GM12872 (cell line): Measurements from ENCODE around the gene ZFHX2.

Experiments used
- TF ChIP-seq, protein P1 (sequence below): IDR thresholded peaks from 3 replicates; pipeline ENCODE4 v1.5.1; 2011; ENCODE audit warnings: low read depth, mild to moderate bottlenecking, low read length, moderate library complexity; ENCODE audit not compliant: insufficient read depth

Gene ZFHX2

DNA sequence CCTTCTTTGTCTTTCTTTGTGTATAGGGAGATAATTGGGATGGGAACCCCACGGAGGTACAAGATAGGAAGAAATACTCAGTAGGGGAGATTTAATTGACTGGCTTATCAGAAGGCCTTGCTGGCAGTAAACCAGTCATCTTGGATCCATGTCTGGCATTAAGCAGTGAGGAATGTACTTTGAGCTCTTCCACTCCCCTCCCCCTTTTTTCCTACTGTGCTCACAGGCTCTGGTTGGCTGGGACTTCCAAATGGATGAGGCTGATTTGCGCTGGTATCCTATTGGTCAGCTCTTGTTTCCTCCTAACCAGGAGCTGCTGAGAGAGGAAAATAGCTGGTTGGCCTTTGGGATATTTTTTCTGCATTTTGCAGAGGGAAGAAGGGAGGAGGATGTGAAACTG is 57.3 kb downstream of the ZFHX2 start:
- TF ChIP-seq, protein P1, sequence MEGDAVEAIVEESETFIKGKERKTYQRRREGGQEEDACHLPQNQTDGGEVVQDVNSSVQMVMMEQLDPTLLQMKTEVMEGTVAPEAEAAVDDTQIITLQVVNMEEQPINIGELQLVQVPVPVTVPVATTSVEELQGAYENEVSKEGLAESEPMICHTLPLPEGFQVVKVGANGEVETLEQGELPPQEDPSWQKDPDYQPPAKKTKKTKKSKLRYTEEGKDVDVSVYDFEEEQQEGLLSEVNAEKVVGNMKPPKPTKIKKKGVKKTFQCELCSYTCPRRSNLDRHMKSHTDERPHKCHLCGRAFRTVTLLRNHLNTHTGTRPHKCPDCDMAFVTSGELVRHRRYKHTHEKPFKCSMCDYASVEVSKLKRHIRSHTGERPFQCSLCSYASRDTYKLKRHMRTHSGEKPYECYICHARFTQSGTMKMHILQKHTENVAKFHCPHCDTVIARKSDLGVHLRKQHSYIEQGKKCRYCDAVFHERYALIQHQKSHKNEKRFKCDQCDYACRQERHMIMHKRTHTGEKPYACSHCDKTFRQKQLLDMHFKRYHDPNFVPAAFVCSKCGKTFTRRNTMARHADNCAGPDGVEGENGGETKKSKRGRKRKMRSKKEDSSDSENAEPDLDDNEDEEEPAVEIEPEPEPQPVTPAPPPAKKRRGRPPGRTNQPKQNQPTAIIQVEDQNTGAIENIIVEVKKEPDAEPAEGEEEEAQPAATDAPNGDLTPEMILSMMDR: no peak

DNA sequence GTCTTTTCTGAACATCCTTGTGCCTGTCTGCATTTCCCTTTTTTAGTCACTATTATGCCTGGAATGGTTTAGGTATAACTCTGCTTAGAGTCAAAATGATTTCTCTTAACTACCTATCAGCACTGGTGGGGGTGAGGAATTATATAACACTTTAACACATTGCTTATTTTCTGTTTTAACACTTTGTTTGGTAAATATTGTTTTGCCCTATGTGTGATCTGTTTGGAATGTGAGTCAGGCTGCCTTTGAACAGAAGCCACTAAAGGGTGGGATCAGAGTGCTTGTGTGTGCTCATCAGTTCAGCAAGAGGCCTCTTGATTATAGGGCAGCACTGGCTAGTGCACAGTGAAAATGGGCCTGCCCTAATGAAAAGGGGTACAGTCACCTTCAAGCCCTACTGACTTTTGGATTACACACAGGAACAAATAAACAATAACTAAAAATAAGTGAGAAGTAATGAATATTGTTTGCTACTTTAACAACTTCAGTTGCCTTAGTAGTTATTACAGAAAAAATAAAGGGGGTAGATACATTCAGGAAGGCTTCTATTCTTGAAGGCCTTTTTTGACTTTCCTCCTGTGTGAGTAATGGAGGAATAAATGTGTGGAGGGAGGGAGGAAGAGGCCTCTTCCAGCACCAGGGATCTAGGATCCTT is 58.8 kb downstream of the ZFHX2 start:
- TF ChIP-seq, protein P1: no peak

DNA sequence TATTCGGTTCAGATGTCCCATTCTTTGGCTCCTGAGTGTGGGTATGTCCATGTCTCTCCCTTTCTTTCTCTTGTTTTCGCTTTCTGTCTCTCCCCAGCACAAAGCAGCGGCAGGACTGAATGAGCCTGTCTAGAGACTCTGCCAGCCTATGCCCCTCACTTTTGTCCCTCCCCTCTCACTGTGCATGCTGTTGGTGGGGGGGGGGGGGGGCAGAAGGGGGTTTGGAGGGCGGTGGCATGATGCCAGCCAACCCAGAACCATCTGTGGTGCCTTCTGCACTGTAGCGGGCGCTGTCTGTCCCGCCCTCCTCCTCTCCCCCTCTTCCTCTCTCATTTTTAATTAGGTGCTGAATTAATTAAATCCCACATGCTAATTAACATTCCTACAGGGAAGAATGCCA is 64.3 kb downstream of the ZFHX2 start:
- TF ChIP-seq, protein P1: no peak

DNA sequence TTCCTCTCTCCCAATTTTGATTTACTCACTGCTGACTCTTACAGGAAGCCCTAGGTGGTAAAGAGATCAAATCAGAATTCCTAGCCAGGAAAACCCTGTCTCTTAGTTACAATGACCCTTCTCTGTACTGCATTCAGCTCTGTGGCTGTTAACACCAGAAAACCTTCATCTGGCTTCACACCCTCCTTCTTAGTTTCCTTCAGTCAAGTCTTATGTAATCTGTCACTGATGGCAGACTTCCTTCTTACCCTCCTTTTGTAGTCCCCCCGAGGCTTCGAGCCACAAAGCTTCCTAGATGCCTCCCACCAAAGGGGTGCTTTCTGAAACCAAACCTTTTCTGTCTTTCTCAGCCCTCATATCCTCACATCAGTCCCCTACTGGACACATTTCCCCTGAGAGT is 65.5 kb downstream of the ZFHX2 start:
- TF ChIP-seq, protein P1: no peak

DNA sequence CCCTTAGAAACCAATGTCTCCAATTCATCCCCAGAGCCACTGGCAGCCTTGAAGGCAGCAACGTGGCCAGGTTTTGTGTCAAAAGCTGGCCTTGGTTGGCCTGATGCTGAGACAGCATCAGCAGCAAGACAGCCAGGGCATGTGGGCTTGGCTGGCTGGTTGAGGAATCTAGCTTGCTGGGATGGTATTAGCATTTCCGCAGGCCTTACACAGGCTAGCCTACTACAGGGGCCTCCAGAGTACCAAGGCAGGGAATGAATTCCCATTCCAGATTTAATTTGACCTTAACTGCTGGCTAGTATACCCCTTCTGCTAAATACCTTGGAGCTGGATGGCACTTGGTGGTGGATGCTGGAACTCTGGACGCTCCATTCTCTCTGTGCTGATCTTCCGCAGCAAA is 66.2 kb downstream of the ZFHX2 start:
- TF ChIP-seq, protein P1: no peak

DNA sequence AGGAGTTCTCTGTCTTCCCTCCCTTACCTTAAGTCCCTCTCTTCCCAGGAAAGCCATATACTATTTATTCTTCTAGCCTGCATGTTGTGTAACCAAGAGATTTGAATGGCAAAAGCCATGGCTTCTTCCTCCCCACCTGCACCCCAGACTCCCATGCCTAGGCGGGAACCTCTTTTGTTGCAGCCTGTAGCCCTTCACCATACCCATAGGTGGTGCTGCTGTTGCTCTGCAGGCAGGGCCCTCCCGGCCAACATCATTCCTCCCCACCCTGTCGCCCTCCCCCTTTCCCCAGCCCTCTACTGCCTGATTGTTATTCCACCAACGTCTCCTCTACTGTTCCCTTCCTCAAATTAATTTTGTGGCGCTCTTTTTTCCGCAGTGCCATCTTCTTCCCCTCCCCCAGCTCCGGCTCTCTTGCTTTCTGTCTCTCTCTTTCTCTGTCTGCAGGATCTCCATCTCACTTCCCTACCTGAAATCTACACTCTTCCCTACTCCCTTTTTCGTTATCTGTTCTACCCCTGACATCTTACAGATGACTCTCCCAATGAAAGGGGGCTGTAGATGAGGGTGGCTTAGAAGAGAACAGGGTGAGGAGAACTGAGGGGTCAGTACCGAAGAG is 68.2 kb downstream of the ZFHX2 start:
- TF ChIP-seq, protein P1: peak; percentile 68

DNA sequence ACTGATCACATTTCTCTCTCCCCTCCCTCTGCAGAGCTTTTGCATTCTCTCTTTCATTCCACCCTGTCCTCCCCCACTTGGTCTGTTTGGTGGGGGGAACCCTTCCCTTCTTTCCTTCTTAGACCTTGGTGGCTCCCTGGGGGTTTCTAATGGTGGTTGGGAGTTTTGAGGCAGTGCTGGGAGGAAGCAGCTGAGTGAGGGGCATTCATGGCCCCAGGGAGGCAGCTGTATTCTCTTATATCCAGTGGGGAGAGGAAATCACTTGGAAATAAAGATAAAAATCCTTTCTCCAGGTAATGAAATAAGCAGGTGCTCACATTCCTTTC is 68.8 kb downstream of the ZFHX2 start:
- TF ChIP-seq, protein P1: no peak
